ENCODE results near the gene ATXN7L3.

Gene ATXN7L3

DNA sequence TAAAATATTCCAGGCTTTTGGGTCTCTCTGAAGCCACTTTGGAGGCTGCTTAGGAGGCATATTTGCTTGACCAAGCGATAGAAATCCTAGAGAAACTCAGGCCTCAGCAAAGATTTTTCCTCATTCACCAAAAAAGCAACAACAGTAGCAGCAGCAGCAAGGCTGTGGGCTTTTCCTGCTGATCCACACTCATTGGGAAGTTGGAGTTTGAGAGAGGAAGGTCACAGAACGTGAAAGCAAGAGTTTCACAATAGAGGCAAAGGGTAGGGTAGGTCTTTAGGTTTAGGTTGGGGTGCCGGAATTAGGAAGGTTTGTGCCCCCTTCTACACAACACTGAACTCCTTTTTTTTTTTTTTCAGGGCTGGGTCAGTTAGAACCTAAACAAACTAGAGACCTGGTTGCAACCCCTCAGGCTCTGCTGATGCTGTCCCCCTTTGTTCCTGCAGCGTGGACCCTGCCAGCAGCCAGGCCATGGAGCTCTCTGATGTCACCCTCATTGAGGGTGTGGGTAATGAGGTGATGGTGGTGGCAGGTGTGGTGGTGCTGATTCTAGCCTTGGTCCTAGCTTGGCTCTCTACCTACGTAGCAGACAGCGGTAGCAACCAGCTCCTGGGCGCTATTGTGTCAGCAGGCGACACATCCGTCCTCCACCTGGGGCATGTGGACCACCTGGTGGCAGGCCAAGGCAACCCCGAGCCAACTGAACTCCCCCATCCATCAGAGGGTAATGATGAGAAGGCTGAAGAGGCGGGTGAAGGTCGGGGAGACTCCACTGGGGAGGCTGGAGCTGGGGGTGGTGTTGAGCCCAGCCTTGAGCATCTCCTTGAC, 10.9 kb downstream of the ATXN7L3 start:
- TF ChIP-seq, protein P1, sequence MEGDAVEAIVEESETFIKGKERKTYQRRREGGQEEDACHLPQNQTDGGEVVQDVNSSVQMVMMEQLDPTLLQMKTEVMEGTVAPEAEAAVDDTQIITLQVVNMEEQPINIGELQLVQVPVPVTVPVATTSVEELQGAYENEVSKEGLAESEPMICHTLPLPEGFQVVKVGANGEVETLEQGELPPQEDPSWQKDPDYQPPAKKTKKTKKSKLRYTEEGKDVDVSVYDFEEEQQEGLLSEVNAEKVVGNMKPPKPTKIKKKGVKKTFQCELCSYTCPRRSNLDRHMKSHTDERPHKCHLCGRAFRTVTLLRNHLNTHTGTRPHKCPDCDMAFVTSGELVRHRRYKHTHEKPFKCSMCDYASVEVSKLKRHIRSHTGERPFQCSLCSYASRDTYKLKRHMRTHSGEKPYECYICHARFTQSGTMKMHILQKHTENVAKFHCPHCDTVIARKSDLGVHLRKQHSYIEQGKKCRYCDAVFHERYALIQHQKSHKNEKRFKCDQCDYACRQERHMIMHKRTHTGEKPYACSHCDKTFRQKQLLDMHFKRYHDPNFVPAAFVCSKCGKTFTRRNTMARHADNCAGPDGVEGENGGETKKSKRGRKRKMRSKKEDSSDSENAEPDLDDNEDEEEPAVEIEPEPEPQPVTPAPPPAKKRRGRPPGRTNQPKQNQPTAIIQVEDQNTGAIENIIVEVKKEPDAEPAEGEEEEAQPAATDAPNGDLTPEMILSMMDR (IDR thresholded peaks at IDR 0.05; ENCODE audit: extremely low read depth, missing control alignments): no peak
- DNase-seq (ENCODE audit: low spot score): no peak

DNA sequence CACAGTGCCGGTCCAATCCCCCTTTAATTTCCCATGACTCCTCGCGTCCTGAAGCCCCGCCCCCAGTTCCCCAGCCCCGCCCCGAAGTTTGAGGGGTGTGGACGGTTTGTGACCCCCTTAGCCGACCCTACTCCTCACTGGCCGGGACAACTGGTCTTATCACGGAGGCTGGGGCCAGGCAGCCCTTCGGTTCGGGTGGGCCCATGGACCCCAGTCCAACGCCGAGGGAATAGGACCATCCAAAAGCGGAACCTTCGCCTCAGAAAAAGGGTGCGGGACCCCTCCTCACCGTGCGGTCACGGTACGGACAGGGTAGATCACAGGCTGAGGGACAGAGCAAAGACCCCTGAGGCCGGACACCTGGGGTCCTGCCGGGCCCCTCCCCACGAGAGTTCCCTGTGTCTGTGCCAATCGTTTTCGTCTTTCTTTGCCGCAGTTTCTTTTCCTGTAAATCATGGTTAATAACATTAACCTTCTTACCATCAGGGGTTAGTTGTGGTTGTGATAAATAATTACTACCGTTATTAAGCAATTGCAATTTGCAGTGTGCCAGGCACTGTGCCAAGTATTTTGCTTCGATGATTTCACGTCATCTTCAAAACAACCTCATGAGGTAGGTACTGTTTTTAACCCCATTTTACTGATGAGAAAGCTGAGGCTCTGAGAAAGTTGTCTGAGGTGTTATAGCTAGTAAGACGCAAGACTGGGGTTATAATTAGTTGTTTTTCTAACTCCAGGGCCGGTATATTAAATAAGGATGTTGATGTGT, 12.4 kb downstream of the ATXN7L3 start:
- DNase-seq (ENCODE audit: low spot score): no peak
- TF ChIP-seq, protein P1 (IDR thresholded peaks at IDR 0.05; ENCODE audit: extremely low read depth, missing control alignments): no peak

DNA sequence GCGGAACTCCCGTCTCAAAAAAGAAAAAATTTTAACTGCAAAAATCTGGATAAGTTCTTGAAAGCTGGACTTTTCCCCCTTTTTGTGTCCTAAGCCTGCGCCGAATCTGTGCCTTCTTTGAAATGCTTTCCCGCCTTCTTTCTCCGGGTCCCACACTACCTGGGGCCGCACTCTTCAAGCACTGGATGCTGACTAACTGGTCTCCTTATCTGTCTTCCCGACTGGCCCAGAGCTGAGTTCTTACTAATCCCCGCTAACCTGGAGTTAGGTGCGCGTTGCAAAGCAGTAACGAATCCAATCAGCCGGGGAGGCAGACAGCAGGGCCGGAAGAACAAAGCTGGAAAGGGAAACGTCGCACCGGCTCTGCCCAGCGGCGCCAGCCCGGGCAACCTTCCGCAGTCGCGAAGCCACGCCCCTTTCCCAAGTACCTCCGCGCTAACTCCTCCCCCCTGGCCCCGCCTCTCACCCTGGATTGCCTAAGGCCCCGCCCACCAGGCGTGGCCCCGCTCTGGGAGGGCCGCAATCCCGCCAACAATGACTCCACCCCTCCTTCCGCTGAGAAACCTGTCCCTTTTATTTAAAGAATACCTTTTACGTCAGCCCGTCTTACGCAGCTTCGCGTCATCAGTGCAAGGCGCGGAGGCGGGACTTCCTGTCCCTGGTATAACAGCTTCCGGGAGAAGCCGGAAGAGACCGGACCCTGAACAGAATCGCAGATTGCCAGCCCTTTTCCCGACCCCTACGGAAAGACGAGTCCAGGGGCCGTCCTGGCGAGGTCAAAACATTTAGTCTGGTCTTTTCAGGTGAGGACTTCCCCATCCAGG, 13.2 kb downstream of the ATXN7L3 start, which contains the start of gene TMUB2:
TSS of gene TMUB2 (plus strand) at position 666 of the 824 bp plus-strand sequence. CDS start 737 bp downstream, outside the sequence.
- TF ChIP-seq, protein P1 (IDR thresholded peaks at IDR 0.05; ENCODE audit: extremely low read depth, missing control alignments): no peak
- peak; percentile 100 for DNase-seq (ENCODE audit: low spot score)

DNA sequence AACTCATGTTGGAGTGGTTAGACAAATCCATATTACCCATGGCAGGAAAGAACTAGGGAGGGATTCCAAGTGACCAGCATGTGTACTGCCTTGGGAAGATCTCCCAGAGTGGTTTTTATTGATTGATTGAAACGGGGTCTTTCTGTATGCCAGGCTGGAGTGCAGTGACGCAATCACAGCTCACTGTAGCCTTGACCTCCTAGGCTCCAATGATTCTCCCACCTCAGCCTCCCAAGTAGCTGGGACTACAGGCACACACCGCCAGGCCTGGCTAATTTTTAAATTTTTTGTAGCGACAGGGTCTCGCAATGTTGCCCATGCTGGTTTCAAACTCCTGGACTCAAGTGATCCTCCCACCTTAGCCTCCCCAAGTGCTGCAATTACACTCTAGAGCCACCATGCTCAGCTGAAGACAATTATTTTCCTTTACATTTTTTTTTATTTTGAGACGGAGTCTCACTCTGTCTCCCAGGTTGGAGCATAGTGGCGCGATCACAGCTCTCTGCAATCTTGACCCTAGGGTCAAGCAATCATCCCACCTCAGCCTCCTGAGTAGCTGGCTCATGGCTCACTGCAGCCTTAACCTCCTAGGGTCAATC, 15.4 kb downstream of the ATXN7L3 start:
- DNase-seq (ENCODE audit: low spot score): no peak

DNA sequence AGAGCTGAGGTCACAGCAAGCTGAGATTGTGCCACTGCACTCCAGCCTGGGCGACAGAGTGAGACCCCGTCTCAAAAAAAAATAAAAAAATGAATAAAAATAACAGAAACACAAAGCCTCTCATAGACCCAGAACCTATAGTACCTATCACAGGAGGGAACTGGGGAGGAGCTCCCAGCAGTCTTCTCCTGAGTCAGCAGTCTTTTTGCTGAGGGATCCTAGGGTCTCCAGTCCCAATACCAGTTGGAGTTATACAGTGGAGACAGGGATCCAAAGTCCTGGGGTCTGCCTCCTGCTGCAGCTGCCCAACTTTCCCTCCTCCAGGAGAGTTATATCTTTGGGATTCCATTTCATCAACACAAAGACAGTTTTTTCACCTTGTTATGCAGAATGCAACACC, 16.7 kb downstream of the ATXN7L3 start:
- no peak for DNase-seq (ENCODE audit: low spot score)
- TF ChIP-seq, protein P1 (IDR thresholded peaks at IDR 0.05; ENCODE audit: extremely low read depth, missing control alignments): no peak

More for the DNA sequence above, 15.4 kb downstream of the ATXN7L3 start:
- TF ChIP-seq, protein P1 (IDR thresholded peaks at IDR 0.05; ENCODE audit: extremely low read depth, missing control alignments): no peak

DNA sequence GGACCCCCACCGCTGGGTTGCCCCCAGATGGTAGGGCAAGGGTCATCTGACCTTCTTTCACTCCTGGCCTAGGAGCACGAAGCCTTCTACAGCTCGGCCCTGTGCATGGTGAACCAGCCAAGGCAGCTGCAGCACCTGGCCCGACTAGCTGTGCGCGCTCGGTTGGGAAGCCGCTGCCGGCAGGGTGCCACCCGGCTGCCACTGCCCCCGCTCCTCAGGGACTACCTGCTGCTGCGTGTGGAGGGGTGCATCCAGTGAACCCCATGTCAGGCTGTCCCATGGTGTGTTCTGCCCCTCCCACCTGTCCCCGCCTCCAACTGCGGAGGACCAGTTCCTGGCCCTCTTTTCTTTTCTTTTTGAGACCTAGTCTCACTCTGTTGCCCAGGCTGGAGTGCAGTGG, 21.6 kb downstream of the ATXN7L3 start:
- TF ChIP-seq, protein P1 (IDR thresholded peaks at IDR 0.05; ENCODE audit: extremely low read depth, missing control alignments): no peak
- no peak for DNase-seq (ENCODE audit: low spot score)
